Suprapubic skin (tissue), 2 donors: ENCODE measurements around the gene SLC39A9.

Experiments used
- EP300 ChIP-seq: sonication (generic); formaldehyde crosslinking; IDR thresholded peaks from one replicate; pipeline ENCODE4 v1.6.1; 2017; ENCODE audit warnings: antibody characterized with exemption
- POLR2A ChIP-seq, 2 donors: fragments of 450-650 bp; IDR thresholded peaks; one replicate each; pipeline ENCODE4 v1.6.1; 2017; ENCODE audit warnings: antibody characterized with exemption in 2 of 2, mild to moderate bottlenecking in 2 of 2, moderate library complexity in 2 of 2

GRCh38 chr14:69500096-69500495 is 101.6 kb downstream of the SLC39A9 start:
- TF ChIP-seq EP300 (no peak), POLR2A (IDR thresholded peaks at IDR 0.05) (no peak)
